GM20000 (cell line): ENCODE results near the gene ZNF407.

Experiments used
- DNase-seq: peaks from one replicate; pipeline ENCODE4 v3.0.0; 2012; ENCODE audit warnings: low spot score
- CTCF ChIP-seq: IDR thresholded peaks from 2 replicates; pipeline ENCODE4 v1.5.1; 2012; ENCODE audit warnings: mild to moderate bottlenecking, control low read depth; ENCODE audit errors: extremely low read depth, missing control alignments

The ZNF407 gene

GRCh38 chr18:75047240-75047961 is 449.7 kb downstream of the ZNF407 start:
- no peak for TF ChIP-seq CTCF
- no peak for DNase-seq

- DNase-seq: no peak
- no peak for TF ChIP-seq CTCF
Observed at GRCh38 chr18:75048776-75049454, 451.2 kb downstream of the ZNF407 start.

- DNase-seq: no peak
- no peak for TF ChIP-seq CTCF
Observed at GRCh38 chr18:75049455-75049789, 451.8 kb downstream of the ZNF407 start.

- TF ChIP-seq CTCF: no peak
- no peak for DNase-seq
Observed at GRCh38 chr18:75051757-75052156, 454.1 kb downstream of the ZNF407 start.

- no peak for DNase-seq
- TF ChIP-seq CTCF: no peak
Observed at GRCh38 chr18:75052475-75052874, 454.8 kb downstream of the ZNF407 start.

GRCh38 chr18:75053028-75053629 is 455.5 kb downstream of the ZNF407 start:
- no peak for TF ChIP-seq CTCF
- no peak for DNase-seq

- TF ChIP-seq CTCF: no peak
- DNase-seq: no peak
Observed at GRCh38 chr18:75054046-75054445, 456.4 kb downstream of the ZNF407 start.
